Activated naive CD8-positive, alpha-beta T cell treated with anti-CD3 and anti-CD28 coated beads for 36 hours (primary cell): Measurements from ENCODE around the gene PTPRE. TPM values are rescaled to one million over a fixed set of nuclear protein-coding genes. Genes with fewer than 3 reads are reported as not detected.

Experiments used
- DNase-seq: peaks from one replicate; pipeline ENCODE4 v3.0.0; 2021
- H3K27ac Mint-ChIP-seq: one replicate; pipeline ENCODE4 v1.8.0; 2022; ENCODE audit warnings: mild to moderate bottlenecking, moderate library complexity, mixed read lengths
- H3K27me3 Mint-ChIP-seq: one replicate; pipeline ENCODE4 v1.8.0; 2022; ENCODE audit warnings: mild to moderate bottlenecking, mixed read lengths
- H3K36me3 Mint-ChIP-seq: one replicate; pipeline ENCODE4 v1.8.0; 2021; ENCODE audit warnings: mild to moderate bottlenecking, mixed read lengths
- H3K4me1 Mint-ChIP-seq: one replicate; pipeline ENCODE4 v1.8.0; 2021; ENCODE audit warnings: mixed read lengths
- H3K4me3 Mint-ChIP-seq: one replicate; pipeline ENCODE4 v1.8.0; 2022; ENCODE audit warnings: mild to moderate bottlenecking, moderate library complexity, mixed read lengths
- H3K9me3 Mint-ChIP-seq: one replicate; pipeline ENCODE4 v1.8.0; 2022; ENCODE audit warnings: mixed read lengths
- total RNA-seq, 2 experiments: library from RNA; stranded (reverse); gene quantifications; one replicate each; pipeline ENCODE4 v1.2.3, GENCODE V29; 2021

The PTPRE gene
- total RNA-seq, 2 experiments from 2014 or later = 21.9 to 26.7 TPM

DNA sequence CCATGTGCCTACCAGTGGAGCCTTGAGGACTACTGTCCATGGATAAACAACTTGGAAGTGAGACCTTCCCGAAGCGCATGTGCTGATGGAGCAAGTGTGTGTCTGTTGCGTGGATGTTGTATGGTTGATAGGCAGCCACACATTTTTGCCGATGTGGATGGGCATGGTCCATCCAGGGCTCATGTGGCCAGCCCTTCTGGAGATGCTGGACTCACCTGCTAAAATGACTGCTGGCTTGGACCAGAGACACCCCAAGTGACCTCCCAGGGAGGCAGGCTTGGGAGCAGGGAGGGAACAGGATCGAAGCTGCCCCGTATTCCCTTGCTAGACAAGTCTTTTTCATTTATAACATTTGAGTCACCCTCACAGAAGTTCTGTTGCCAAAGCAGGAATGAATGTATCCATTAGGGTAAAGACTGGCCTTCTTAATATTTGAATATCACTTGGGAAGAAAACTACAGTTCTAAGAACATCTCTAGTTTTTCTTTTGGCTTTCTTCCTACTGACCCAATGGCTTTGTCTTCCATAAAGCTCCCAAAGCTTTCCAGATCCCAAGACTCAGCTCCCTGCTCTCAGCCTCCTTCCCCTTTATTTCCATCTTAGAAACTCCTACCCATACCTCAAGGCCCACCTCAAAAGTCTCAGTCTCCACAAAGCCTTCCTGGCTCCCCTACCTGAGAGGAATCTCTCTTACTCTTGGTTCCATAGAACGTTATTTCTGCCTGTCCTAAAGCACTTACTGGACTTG lies 3.0 kb downstream of the PTPRE start:
- H3K4me3 Mint-ChIP-seq = no peak overlapping the region
- H3K27me3 Mint-ChIP-seq = peaks cover 38% of the 10 kb centered on the region
- H3K27ac Mint-ChIP-seq = no peak overlapping the region
- H3K36me3 Mint-ChIP-seq = peaks cover 1% of the 10 kb centered on the region
- no peak for DNase-seq
- H3K9me3 Mint-ChIP-seq = no peaks in the 10 kb centered on the region
- no peaks in the 10 kb centered on the region for H3K4me1 Mint-ChIP-seq

DNA sequence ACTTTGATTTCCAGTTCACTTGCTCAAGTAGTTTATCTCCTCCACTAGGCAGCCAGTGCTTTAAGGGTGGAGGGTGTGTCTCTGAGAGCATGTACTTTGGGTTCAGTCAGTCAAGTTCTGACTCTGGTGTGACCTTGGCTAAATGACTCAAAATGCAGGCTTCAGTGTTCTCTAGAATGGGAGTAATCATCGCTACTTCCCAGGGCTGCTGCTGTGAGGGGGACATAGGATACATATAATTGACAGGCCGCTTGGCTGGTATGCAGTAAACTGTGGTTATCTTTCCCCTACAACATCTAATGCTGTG lies 3.5 kb downstream of the PTPRE start:
- Mint-ChIP-seq H3K4me1 (no peaks in the 10 kb centered on the region), H3K4me3 (no peak overlapping the region), H3K9me3 (no peaks in the 10 kb centered on the region), H3K36me3 (peaks cover 1% of the 10 kb centered on the region), H3K27me3 (peaks cover 33% of the 10 kb centered on the region), H3K27ac (no peak overlapping the region)
- no peak for DNase-seq

DNA sequence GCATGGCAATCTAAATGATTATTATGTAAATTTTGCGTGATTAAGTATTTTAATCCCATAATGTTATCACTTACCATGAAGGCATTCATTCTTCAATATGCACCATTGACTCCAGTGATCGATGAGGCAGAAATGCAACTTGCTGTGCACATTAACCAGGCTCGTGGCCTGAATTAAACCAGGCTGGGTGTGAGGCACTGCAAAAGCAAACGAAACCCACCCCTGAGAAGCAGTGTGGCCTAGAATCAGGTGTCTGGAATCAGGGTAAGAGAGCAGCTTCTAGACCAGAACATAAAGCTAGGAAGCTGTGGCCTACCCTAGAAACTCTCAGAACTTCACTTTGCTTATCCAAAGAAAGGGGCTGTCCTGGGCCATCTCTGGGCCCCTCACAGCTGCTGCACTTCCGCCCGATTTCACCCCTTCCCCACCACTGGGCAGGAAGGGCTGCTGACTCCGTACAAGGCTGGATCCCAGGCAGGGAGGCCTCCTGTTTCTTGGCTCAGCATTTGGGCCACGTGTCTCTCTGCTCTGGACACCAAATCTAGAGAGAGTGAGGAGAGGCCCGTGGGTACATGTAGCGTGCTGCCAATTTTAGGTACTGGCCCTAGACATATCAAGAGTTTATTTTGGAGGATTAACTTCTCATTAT lies 4.4 kb downstream of the PTPRE start:
- Mint-ChIP-seq H3K4me1 (no peaks in the 10 kb centered on the region), H3K9me3 (no peaks in the 10 kb centered on the region), H3K27ac (no peak overlapping the region), H3K4me3 (no peak overlapping the region), H3K36me3 (peaks cover 1% of the 10 kb centered on the region), H3K27me3 (peaks cover 24% of the 10 kb centered on the region)
- DNase-seq = no peak

DNA sequence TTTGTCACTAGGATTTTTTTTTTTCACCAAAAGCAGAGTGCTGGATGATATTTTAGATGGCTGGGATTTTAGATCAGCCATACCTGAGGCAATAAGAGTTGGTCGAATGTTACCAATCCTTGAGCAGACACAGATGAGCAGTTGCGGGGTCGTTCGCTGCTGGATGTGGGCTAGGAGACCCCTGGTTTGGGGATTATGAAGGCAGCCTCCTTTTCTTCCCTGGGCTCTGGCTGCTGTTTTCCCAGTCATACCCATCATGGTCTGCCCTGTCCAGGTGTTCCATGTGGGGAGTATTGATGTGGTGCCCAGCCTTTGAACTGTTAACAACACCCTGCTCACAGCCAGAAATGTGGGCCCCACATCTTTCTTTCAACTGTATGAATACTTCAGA lies 5.0 kb downstream of the PTPRE start:
- no peak overlapping the region for H3K4me3 Mint-ChIP-seq
- H3K4me1 Mint-ChIP-seq = no peaks in the 10 kb centered on the region

DNA sequence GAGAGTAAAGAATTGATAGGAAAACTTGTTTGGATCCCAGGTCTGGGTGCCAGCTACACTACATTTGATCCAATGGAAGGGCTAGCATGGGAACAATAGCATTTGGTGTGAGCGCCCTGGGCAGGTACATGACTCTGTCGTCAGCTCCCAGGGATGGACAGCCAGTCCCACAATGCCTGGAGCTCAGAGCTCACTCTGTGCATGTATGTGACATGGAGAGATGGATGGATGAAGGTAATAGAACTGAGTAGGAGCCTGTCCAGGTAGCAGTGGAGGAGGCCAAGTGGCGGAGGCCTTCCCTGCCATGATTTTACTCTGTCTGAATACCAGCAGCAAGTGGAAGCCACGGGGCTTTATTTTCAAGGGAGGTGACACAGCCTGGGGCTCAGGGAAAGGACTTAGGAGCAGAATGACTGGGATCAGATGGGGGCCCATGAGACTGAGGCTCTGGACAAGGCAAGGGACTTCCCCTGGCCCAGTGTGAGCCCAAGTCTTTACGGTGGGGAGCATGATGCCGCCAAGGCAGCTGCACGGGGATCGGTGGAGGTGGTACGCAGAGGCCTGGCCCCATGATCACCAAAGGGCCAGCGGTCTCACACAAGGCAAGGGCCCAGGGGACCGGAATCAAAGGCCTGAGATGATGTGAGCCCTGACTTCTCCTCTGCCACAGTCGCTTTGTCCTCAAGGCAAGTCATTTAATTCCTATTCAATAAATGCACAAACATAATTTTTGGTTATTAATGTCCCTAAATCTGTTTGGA lies 5.9 kb downstream of the PTPRE start:
- Mint-ChIP-seq H3K36me3 (peaks cover 1% of the 10 kb centered on the region), H3K4me3 (no peak overlapping the region), H3K4me1 (no peaks in the 10 kb centered on the region)

More for the DNA sequence above, 5.0 kb downstream of the PTPRE start:
- no peak for DNase-seq
- Mint-ChIP-seq H3K9me3 (no peaks in the 10 kb centered on the region), H3K36me3 (peaks cover 1% of the 10 kb centered on the region), H3K27ac (no peak overlapping the region), H3K27me3 (peaks cover 19% of the 10 kb centered on the region)

DNA sequence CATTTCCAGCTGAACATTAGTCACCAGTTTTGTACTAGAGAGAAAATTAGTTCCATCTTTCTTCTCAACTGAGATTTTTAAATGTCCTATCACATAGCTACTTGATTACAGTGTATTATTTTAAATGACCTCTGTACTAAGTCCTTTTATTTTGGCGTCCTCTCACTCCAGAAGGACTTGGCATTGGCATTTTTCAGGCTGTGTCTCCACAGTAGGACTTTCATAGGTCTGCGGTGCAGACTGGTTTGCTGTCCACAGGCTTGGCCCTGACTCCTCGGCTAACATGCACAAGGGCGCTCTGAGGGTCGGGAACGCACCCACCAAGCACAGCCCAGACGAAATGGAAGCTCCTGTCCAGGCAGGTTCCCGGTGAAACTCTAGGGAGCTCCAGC lies 6.5 kb downstream of the PTPRE start:
- Mint-ChIP-seq H3K9me3 (no peaks in the 10 kb centered on the region), H3K4me1 (no peaks in the 10 kb centered on the region), H3K27ac (no peak overlapping the region), H3K4me3 (no peak overlapping the region), H3K36me3 (peaks cover 1% of the 10 kb centered on the region), H3K27me3 (peaks cover 12% of the 10 kb centered on the region)
- DNase-seq = no peak

More for the DNA sequence above, 5.9 kb downstream of the PTPRE start:
- Mint-ChIP-seq H3K9me3 (no peaks in the 10 kb centered on the region), H3K27ac (no peak overlapping the region), H3K27me3 (peaks cover 17% of the 10 kb centered on the region)
- DNase-seq = no peak

DNA sequence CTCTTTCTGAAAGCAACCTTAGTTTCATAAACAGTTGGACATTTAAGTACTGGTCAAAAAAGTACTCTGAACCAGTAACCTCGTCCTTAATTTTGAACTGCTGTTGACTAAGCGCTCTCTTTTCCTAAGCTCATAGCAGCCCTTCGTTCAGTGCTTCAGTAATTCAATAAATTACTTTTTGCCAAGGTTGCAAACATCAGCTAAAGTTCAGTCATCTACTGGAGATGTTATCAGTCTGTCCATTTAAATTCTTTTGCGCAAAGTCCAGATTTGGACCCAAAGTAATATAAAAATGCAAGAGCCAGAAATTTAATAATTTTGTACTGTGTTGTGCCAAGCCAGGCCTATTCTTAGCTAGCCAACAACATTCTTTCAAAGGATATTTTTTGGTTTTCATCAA lies 8.4 kb downstream of the PTPRE start:
- peaks cover 9% of the 10 kb centered on the region for H3K4me1 Mint-ChIP-seq
- DNase-seq = no peak
- no peaks in the 10 kb centered on the region for H3K27me3 Mint-ChIP-seq
- H3K36me3 Mint-ChIP-seq = peaks cover 1% of the 10 kb centered on the region
- no peak overlapping the region for H3K27ac Mint-ChIP-seq
- H3K9me3 Mint-ChIP-seq = no peaks in the 10 kb centered on the region
- H3K4me3 Mint-ChIP-seq = no peak overlapping the region

DNA sequence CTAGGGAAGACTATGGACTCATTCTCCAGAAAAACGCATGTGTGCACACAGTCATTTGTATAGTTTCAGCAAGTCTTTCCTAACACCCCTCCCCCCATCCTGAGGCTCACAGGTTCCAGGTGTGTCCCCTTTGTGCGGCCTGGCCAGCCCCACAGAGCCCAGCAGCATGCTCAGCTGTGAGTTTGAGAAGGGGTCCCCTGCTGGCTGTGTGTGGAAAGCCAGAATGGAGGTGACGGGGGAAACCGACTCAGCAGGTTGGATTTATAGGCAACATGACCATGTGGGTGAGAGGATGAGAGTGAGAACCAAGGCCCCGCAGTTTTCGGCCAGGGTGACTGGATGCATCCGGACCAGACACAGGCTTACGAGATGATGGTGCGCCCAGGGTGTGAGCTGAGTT lies 9.9 kb downstream of the PTPRE start:
- no peaks in the 10 kb centered on the region for H3K27me3 Mint-ChIP-seq
- no peak for DNase-seq
- H3K27ac Mint-ChIP-seq = no peak overlapping the region
- peaks cover 1% of the 10 kb centered on the region for H3K36me3 Mint-ChIP-seq
- no peak overlapping the region for H3K4me3 Mint-ChIP-seq
- peaks cover 9% of the 10 kb centered on the region for H3K4me1 Mint-ChIP-seq
- no peaks in the 10 kb centered on the region for H3K9me3 Mint-ChIP-seq

DNA sequence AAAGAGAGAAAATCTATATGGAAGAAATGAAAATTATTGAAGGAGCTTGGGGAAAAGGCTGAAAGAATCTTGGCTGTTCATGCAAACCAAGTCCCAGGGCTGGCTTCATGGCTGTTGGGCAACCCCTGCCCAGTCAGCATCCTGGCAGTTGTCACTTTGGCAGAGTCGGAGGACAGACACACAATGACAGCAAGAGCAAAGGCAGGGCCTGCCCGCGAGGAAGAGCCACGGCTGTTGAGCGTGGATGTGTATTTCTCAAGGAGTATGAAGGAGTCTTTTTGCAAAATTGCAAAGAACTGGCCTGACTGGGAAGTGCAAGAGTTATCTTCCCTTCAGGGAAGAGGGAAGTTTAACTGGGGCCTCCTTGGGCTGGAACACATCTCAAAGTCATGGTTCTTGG lies 11.7 kb downstream of the PTPRE start:
- Mint-ChIP-seq H3K4me3 (no peak overlapping the region), H3K27me3 (no peaks in the 10 kb centered on the region), H3K27ac (no peak overlapping the region), H3K9me3 (no peaks in the 10 kb centered on the region), H3K4me1 (peaks cover 9% of the 10 kb centered on the region), H3K36me3 (no peaks in the 10 kb centered on the region)
- no peak for DNase-seq

DNA sequence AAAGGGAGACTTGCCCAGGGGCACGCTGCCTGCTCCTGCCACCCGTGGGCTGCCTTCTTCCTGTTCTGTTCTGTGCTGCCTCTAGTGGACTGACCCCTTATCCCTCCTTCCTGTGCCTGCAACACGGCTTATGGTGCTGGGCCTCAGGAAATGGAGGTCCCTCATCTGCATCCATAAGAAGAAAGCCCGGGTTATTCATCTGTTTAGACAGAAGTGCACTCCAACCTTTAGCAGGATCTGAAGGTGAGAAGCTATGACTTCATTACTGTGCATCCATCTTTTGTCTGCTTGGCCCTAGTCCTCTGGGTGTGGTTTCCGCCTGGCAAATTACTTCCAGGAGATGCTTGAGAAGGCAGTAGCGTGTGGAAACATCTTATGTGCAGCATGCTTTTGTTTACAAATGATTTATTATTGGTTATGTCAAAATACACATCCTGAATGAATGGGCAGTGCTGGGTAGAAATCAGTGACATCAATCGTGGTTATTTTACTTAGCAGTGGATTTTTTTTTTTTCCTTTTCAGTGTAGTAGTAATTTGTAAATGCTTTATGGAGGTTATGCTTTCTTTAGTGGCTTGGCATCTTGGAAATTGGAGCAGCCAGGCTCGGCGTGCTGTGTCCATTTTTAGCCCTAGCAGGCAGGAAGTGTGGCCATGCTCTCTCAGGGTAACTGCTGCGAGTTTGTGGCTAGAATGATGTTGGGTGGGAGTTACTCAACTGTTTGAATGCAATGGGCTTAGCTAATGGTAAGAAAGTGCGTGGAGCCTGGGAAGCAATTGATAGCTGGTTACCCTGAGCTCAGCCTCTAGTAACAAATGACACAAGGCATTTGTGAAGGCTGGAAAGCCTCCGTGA lies 12.7 kb downstream of the PTPRE start:
- Mint-ChIP-seq H3K27me3 (no peaks in the 10 kb centered on the region), H3K9me3 (no peaks in the 10 kb centered on the region), H3K36me3 (no peaks in the 10 kb centered on the region), H3K27ac (no peak overlapping the region), H3K4me1 (peaks cover 9% of the 10 kb centered on the region), H3K4me3 (no peak overlapping the region)
- DNase-seq = no peak

DNA sequence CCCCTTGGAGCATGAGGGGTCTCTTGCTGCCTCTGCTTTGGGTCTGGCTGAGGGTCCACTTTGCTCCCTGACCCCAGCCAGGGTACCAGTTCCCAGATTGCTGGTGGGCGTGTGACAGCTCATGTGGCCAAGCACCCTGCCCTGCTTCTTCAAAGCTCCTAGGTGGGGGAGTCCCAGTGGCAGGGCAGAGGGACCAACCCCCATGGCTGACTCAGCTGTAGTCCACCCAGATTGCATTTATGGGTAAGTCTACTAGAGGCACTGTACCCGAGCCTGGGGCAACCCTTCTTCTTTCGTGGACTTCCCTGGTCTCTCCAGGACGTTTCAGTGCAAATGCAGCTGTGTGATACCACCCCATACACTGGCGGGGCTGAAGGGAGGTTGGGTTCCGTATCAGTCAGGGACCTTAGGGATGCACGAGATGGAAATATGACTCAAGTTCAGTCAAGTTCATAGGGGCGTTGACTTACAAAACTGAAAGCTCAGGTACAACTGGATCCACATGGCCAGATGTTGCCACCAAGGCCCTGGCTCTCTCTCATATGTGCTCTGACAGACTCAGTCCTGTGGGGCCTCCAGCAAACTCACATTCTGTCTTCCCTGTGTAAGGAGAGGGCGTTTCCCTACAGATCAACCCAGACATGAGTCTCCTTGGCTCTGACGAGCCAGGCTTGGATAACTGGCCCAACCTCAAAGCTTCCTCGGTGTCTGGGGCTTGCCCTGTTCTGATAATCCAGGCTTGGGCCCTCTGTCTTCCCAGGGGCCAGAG lies 13.6 kb downstream of the PTPRE start:
- no peak for DNase-seq
- Mint-ChIP-seq H3K36me3 (no peaks in the 10 kb centered on the region), H3K4me1 (peaks cover 9% of the 10 kb centered on the region), H3K27me3 (no peaks in the 10 kb centered on the region), H3K27ac (no peak overlapping the region), H3K4me3 (no peak overlapping the region), H3K9me3 (no peaks in the 10 kb centered on the region)

DNA sequence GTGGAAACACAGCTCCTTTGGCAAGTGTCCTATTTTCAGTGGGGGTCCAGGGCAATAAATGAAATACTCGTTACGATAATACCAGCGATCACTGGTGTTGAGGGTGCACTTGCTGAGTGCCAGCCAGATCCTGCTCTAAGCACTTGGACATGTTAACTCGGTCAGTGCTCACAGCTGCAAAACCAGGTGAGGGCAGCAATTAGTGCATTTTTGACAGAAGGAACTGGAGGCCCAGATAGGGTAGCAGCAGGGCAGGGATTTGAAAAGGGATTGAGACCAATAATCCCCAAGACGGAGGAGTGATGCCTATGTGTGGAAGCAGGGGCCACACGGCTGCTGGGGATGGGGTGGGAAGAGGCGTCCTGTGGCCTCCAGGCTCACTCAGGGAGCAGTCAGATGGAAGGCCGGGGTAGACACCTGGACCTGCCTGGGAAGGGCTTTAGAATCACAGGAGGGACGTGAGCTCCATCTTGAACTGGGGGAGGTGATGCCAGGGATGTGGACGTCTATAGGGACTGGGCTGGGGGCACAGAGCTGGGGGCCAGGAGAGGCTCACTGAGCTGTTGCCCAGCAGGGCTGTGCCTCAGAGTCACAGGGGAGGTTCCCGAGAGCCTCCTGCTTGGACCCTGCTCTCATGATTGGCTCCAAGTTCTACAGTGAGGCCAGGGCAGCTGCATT lies 14.3 kb downstream of the PTPRE start:
- H3K4me3 Mint-ChIP-seq = no peak overlapping the region
- H3K36me3 Mint-ChIP-seq = no peaks in the 10 kb centered on the region
- H3K4me1 Mint-ChIP-seq = peaks cover 9% of the 10 kb centered on the region
- H3K9me3 Mint-ChIP-seq = no peaks in the 10 kb centered on the region
- H3K27me3 Mint-ChIP-seq = no peaks in the 10 kb centered on the region
- H3K27ac Mint-ChIP-seq = no peak overlapping the region
- no peak for DNase-seq

DNA sequence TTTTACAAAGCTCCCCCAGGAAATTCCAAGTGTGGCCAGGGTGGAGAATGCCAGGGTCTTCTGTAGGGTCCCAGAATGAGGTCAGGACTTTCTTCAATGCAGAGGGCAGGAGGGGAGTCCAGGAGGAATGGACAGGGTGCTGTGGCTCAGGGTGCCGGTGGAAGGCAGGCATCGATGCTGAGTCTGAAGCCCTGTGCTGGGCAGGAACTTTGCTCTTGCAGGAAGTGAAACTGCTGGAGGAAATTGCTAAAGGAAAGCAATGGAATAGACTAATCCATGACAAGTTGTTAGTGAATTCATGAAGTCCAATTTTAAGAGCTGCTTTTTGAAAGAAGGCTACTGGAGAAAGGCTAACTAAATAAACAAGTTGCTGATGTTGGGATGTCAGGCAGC lies 14.8 kb downstream of the PTPRE start:
- H3K4me1 Mint-ChIP-seq = peaks cover 9% of the 10 kb centered on the region
- H3K4me3 Mint-ChIP-seq = no peak overlapping the region
- no peaks in the 10 kb centered on the region for H3K9me3 Mint-ChIP-seq
- H3K27ac Mint-ChIP-seq = no peak overlapping the region
- DNase-seq = no peak
- no peaks in the 10 kb centered on the region for H3K36me3 Mint-ChIP-seq
- no peaks in the 10 kb centered on the region for H3K27me3 Mint-ChIP-seq

DNA sequence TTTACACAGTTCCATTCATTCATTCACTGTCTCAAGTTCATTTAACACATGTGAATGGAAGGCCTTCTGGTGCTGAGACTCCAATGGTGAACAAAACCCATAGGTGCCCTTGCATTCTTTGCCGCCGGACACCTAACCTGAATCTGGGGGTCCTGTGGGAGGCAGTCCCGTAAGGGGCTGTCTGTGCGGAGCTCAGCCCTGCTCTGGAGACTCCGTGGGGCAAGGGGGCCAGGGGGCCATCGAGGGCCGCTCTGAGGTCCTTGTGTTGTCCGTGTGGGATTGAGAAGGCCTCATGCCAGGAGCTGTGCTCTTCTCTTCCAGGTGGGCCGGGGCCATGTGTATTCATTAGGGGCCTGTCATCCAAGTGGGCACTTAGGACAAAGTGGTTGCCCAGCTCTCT lies 15.3 kb downstream of the PTPRE start:
- H3K9me3 Mint-ChIP-seq = no peaks in the 10 kb centered on the region
- no peak overlapping the region for H3K4me3 Mint-ChIP-seq
- H3K27ac Mint-ChIP-seq = no peak overlapping the region

More for the DNA sequence above, 15.3 kb downstream of the PTPRE start:
- Mint-ChIP-seq H3K36me3 (no peaks in the 10 kb centered on the region), H3K27me3 (no peaks in the 10 kb centered on the region), H3K4me1 (peaks cover 9% of the 10 kb centered on the region)
- no peak for DNase-seq
